ENCODE results near the gene NT5C3B.

GRCh38 chr17:41810659-41811548 is 25.1 kb downstream of the NT5C3B start:
- TF ChIP-seq, protein P1, sequence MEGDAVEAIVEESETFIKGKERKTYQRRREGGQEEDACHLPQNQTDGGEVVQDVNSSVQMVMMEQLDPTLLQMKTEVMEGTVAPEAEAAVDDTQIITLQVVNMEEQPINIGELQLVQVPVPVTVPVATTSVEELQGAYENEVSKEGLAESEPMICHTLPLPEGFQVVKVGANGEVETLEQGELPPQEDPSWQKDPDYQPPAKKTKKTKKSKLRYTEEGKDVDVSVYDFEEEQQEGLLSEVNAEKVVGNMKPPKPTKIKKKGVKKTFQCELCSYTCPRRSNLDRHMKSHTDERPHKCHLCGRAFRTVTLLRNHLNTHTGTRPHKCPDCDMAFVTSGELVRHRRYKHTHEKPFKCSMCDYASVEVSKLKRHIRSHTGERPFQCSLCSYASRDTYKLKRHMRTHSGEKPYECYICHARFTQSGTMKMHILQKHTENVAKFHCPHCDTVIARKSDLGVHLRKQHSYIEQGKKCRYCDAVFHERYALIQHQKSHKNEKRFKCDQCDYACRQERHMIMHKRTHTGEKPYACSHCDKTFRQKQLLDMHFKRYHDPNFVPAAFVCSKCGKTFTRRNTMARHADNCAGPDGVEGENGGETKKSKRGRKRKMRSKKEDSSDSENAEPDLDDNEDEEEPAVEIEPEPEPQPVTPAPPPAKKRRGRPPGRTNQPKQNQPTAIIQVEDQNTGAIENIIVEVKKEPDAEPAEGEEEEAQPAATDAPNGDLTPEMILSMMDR (conservative IDR thresholded peaks at IDR 0.05; ENCODE audit: low read depth, low read length), result no peak
- no peak for TF ChIP-seq EZH2 (IDR thresholded peaks at IDR 0.05; ENCODE audit: low read length, unreplicated experiment)
- TF ChIP-seq EZH2phosphoT487 (IDR thresholded peaks at IDR 0.05; ENCODE audit: borderline replicate concordance, low read length), result no peak
